Stimulated activated naive CD4-positive, alpha-beta T cell treated with Interleukin-2 at 50 U/mL for 16 hours (primary cell): ENCODE results near the gene CYTIP.
"Not testable (repeated sequence)": the region's sequence is repeated elsewhere in the genome, so short reads cannot be mapped to it uniquely, and the experiment has no call there.

Source experiments
- DNase-seq: peaks from one replicate; lab custom pipeline; 2025; lab: John Stamatoyannopoulos, UW

Gene CYTIP

GRCh38 chr2:157424374-157424773, 19.5 kb downstream of the CYTIP start:
- no peak for DNase-seq

- no peak for DNase-seq
Observed at GRCh38 chr2:157421964-157422363, 21.9 kb downstream of the CYTIP start.

GRCh38 chr2:157421331-157421944, 22.5 kb downstream of the CYTIP start:
- DNase-seq: no peak

GRCh38 chr2:157420771-157421323, 23.0 kb downstream of the CYTIP start:
- DNase-seq: no peak

- no peak for DNase-seq
Observed at GRCh38 chr2:157419031-157419575, 24.8 kb downstream of the CYTIP start.

GRCh38 chr2:157418239-157418641, 25.6 kb downstream of the CYTIP start:
- no peak for DNase-seq

- DNase-seq: no peak
Observed at GRCh38 chr2:157415591-157416101, 28.2 kb downstream of the CYTIP start.

GRCh38 chr2:157414050-157414449, 29.8 kb downstream of the CYTIP start:
- no peak for DNase-seq

GRCh38 chr2:157413326-157414035, 30.4 kb downstream of the CYTIP start:
- DNase-seq: peak; percentile 38

- no peak for DNase-seq
Observed at GRCh38 chr2:157411624-157412336, 32.1 kb downstream of the CYTIP start.

GRCh38 chr2:157405398-157405797, 38.5 kb downstream of the CYTIP start:
- DNase-seq: not testable (repeated sequence)

- peak; percentile 55 for DNase-seq
Observed at GRCh38 chr2:157404363-157404762, 39.5 kb downstream of the CYTIP start.

- DNase-seq: not testable (repeated sequence)
Observed at GRCh38 chr2:157402801-157403485, 40.9 kb downstream of the CYTIP start.

- DNase-seq: no peak
Observed at GRCh38 chr2:157395811-157396210, 48.1 kb downstream of the CYTIP start.

- DNase-seq: no peak
Observed at GRCh38 chr2:157394928-157395327, 49.0 kb downstream of the CYTIP start.

- DNase-seq: no peak
Observed at GRCh38 chr2:157393348-157393747, 50.5 kb downstream of the CYTIP start.

GRCh38 chr2:157388827-157389226, 55.1 kb downstream of the CYTIP start:
- no peak for DNase-seq

- DNase-seq: no peak
Observed at GRCh38 chr2:157386747-157387146, 57.1 kb downstream of the CYTIP start.

- no peak for DNase-seq
Observed at GRCh38 chr2:157386247-157386646, 57.6 kb downstream of the CYTIP start.

- no peak for DNase-seq
Observed at GRCh38 chr2:157377861-157378260, 66.0 kb downstream of the CYTIP start.

GRCh38 chr2:157376041-157376440, 67.8 kb downstream of the CYTIP start:
- no peak for DNase-seq

- no peak for DNase-seq
Observed at GRCh38 chr2:157375384-157375783, 68.5 kb downstream of the CYTIP start.
